Measurements from ENCODE around the gene LMAN2. TPM values are rescaled to one million over a fixed set of nuclear protein-coding genes. Genes with fewer than 3 reads are reported as not detected.
A peak's percentile ranks its signal among the peaks of the same experiment; 100 is the strongest.

The LMAN2 gene
- total RNA-seq, 1 donor from 2014 or later: 88.0 TPM

DNA sequence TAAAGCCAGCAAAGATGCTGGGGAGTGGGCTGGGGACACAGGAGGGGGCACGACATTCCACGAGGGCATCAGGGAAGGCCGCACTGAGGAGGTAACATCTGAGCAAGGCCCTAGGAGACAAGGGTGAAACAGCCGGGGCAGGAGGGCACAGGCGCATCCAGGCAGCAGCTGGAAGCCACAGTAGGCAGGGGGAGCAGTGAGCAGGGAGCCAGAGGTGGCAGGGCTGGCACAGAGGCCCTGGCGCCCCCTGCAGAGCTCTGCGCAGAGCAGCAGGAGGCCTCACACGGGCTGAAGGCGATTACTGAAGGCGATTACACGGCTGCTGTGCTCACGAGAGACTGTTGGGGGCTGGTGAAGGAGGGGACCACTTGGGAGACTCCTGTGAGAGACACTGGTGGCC, 15.4 kb downstream of the LMAN2 start:
- Mint-ChIP-seq H3K36me3 (ENCODE audit: low read depth) (peaks cover 84% of the 10 kb centered on the region), H3K4me1 (peaks cover 16% of the 10 kb centered on the region), H3K27me3 (no peaks in the 10 kb centered on the region), H3K4me3 (no peak overlapping the region), H3K27ac (no peak overlapping the region), H3K9me3 (no peaks in the 10 kb centered on the region)
- ChIA-PET POLR2A (interaction anchor here (0.6 kb wide), 1 partner anchor 161 kb away, joined by 6 read pairs; no protein-coding TSS in a partner anchor), CTCF (interaction anchor here (1.2 kb wide), 1 partner anchor 18 kb away, joined by 3 read pairs; no protein-coding TSS in a partner anchor)
- DNase-seq (no peak), ATAC-seq (ENCODE audit: low read depth) (peak; percentile 62)
- TF ChIP-seq, protein P1, sequence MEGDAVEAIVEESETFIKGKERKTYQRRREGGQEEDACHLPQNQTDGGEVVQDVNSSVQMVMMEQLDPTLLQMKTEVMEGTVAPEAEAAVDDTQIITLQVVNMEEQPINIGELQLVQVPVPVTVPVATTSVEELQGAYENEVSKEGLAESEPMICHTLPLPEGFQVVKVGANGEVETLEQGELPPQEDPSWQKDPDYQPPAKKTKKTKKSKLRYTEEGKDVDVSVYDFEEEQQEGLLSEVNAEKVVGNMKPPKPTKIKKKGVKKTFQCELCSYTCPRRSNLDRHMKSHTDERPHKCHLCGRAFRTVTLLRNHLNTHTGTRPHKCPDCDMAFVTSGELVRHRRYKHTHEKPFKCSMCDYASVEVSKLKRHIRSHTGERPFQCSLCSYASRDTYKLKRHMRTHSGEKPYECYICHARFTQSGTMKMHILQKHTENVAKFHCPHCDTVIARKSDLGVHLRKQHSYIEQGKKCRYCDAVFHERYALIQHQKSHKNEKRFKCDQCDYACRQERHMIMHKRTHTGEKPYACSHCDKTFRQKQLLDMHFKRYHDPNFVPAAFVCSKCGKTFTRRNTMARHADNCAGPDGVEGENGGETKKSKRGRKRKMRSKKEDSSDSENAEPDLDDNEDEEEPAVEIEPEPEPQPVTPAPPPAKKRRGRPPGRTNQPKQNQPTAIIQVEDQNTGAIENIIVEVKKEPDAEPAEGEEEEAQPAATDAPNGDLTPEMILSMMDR (IDR thresholded peaks at IDR 0.05): no peak
- intact Hi-C loops (cut with micrococcal nuclease): loop anchor here (2.0 kb wide), 1 partner anchor 17 kb away; no protein-coding TSS in a partner anchor

DNA sequence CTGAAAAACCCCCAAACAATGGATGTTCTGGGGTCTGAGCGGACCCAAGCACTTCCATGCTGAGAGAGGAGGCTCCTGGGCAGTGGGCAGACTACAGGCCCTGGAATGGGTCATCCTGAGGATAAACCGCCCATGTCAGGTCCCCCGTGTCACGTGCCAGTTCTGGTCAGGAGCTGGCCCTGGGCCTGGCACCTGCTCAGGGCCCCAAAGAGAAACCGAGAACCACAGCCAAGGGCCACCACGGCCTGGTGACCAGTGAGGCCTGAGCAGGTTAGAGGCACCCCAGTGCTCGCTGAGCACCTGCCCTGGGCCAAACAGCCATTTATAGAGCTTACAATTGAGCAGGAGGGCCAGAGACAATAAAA, 15.8 kb downstream of the LMAN2 start:
- H3K27me3 Mint-ChIP-seq: no peaks in the 10 kb centered on the region
- CTCF ChIA-PET: interaction anchor here (1.2 kb wide), 1 partner anchor 18 kb away, joined by 3 read pairs; no protein-coding TSS in a partner anchor
- POLR2A ChIA-PET: interaction anchor here (0.6 kb wide), 1 partner anchor 161 kb away, joined by 6 read pairs; no protein-coding TSS in a partner anchor
- H3K4me3 Mint-ChIP-seq: no peak overlapping the region
- TF ChIP-seq, protein P1 (IDR thresholded peaks at IDR 0.05): no peak
- intact Hi-C loops (cut with micrococcal nuclease): loop anchor here (2.0 kb wide), 1 partner anchor 17 kb away; no protein-coding TSS in a partner anchor
- ATAC-seq (ENCODE audit: low read depth) (no peak), DNase-seq (no peak)
- H3K9me3 Mint-ChIP-seq: no peaks in the 10 kb centered on the region
- no peak overlapping the region for H3K27ac Mint-ChIP-seq
- H3K4me1 Mint-ChIP-seq: peaks cover 20% of the 10 kb centered on the region
- H3K36me3 Mint-ChIP-seq (ENCODE audit: low read depth): peaks cover 87% of the 10 kb centered on the region

DNA sequence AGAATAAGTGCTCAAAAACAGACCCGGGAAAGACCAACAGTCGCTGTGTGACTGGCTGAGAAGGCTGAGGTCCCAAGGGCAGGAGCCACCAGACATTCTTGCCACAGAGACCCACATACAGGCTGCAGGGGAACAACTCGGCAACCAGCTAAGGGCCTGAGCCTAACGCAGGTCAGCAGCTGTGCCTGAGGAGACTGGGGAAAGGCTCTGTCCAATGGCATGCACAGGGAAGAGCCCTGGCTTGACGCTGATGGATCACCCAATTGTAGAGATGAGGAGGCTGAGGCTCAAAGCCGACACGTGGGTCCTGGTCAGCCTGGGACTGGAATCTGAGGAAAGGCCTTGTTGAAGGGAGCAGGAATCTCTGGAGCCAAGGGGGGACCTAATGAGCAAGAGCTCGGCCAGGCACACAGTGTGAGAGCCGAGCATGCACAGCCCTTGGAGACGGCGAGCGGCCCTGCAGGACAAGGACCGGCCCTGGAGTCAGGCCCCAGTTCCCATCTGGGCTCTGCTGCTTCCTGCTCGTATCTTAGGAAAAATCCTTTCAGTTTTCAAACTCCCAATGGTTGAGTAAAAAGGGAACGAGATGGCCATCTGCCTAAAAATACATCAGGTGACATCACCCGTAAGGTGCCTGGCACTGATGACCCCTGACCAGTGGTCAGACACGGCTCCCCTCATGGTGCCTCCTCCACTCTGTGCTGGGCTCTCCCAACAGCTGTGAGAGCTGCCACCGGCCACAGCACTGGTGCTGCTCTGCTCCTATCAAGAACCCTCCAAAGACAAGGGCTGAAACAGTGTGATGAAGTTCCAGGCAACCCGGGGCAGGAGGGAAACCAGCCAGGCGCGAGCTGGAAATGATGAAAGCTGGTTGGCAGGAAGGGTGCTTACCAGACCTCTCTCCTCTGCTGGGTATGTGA, 16.4 kb downstream of the LMAN2 start:
- CTCF ChIA-PET: interaction anchor here (1.2 kb wide), 1 partner anchor 17 kb away, joined by 3 read pairs; no protein-coding TSS in a partner anchor
- no peaks in the 10 kb centered on the region for H3K9me3 Mint-ChIP-seq
- no peaks in the 10 kb centered on the region for H3K27me3 Mint-ChIP-seq

DNA sequence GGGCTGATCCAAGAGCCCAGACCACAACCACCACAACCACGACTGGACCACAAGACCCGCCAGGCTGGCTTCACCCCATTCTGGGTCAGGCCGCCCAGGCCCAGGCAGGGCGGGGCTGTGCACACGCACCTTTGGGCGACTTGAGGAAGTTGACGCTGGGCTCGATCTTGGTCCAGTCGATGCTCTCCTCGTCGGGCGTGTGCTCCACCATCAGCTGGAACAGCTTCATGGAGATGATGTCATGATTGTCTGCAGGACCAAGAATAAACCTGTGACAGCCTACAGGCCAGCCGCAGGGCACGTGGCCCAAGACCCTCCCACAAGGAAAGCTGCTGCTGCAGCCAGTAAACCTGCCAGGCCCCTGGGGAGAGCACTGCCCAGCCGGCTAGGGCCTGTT, 17.3 kb downstream of the LMAN2 start:
- H3K36me3 Mint-ChIP-seq (ENCODE audit: low read depth): peaks cover 89% of the 10 kb centered on the region

More for the DNA sequence above, 16.4 kb downstream of the LMAN2 start:
- TF ChIP-seq, protein P1 (IDR thresholded peaks at IDR 0.05): no peak
- Mint-ChIP-seq H3K4me1 (peaks cover 26% of the 10 kb centered on the region), H3K27ac (no peak overlapping the region), H3K36me3 (ENCODE audit: low read depth) (peaks cover 90% of the 10 kb centered on the region), H3K4me3 (no peak overlapping the region)
- intact Hi-C loops (cut with micrococcal nuclease): no loop called here
- ATAC-seq (ENCODE audit: low read depth) (no peak), DNase-seq (no peak)
- POLR2A ChIA-PET: interaction anchor here (0.7 kb wide), 1 partner anchor 14 kb away, joined by 3 read pairs; no protein-coding TSS in a partner anchor

More for the DNA sequence above, 17.3 kb downstream of the LMAN2 start:
- Mint-ChIP-seq H3K9me3 (no peaks in the 10 kb centered on the region), H3K27ac (no peak overlapping the region), H3K4me1 (peaks cover 26% of the 10 kb centered on the region), H3K4me3 (no peak overlapping the region), H3K27me3 (no peaks in the 10 kb centered on the region)
- CTCF ChIA-PET: interaction anchor here (1.0 kb wide), 1 partner anchor 24 kb away, joined by 3 read pairs; no protein-coding TSS in a partner anchor
- ATAC-seq (ENCODE audit: low read depth) (no peak), DNase-seq (no peak)
- TF ChIP-seq, protein P1 (IDR thresholded peaks at IDR 0.05): no peak
- POLR2A ChIA-PET: interaction anchor here (0.5 to 0.9 kb wide), 2 partner anchors 11 to 19 kb away, joined by 4 to 5 read pairs; no protein-coding TSS in a partner anchor
- intact Hi-C loops (cut with micrococcal nuclease): no loop called here
